Activated T-helper 2 cell treated with anti-CD3 and anti-CD28 coated beads, Interferon-gamma antibody, Interleukin-2, Interleukin-4, amounts not matched to agents 10 μg/mL and 5 μg/mL and 100 μg/mL, durations not matched to agents 14 hours and 24 hours and 36 hours (primary cell): ENCODE results near the gene KIAA0753. TPM values are rescaled to one million over a fixed set of nuclear protein-coding genes. Genes with fewer than 3 reads are reported as not detected.
A peak's percentile ranks its signal among the peaks of the same experiment; 100 is the strongest.

Source experiments
- DNase-seq: peaks from one replicate; pipeline ENCODE4 v3.0.0; 2021; ENCODE audit warnings: low spot score
- H3K27ac Mint-ChIP-seq: one replicate; pipeline ENCODE4 v1.8.0; 2021; ENCODE audit warnings: mixed read lengths
- H3K27me3 Mint-ChIP-seq: one replicate; pipeline ENCODE4 v1.8.0; 2021; ENCODE audit warnings: low read depth, mixed read lengths
- H3K36me3 Mint-ChIP-seq: one replicate; pipeline ENCODE4 v1.8.0; 2021; ENCODE audit warnings: low read depth, mixed read lengths
- H3K4me1 Mint-ChIP-seq: one replicate; pipeline ENCODE4 v1.8.0; 2021; ENCODE audit warnings: low read depth, mixed read lengths
- H3K4me3 Mint-ChIP-seq: one replicate; pipeline ENCODE4 v1.8.0; 2021; ENCODE audit warnings: low read depth, mild to moderate bottlenecking, moderate library complexity, mixed read lengths
- H3K9me3 Mint-ChIP-seq: one replicate; pipeline ENCODE4 v1.8.0; 2021; ENCODE audit warnings: mixed read lengths
- intact Hi-C: fragments of 100-400 bp; cut with micrococcal nuclease; formaldehyde crosslinking; loops from one replicate; pipeline ENCODE4 v1.15.1; 2023
- total RNA-seq: library from RNA; stranded (reverse); gene quantifications from 2 replicates; pipeline ENCODE4 v1.2.3, GENCODE V29; 2022

Gene KIAA0753
- total RNA-seq, 1 donor from 2014 or later, result 24.7 TPM

DNA sequence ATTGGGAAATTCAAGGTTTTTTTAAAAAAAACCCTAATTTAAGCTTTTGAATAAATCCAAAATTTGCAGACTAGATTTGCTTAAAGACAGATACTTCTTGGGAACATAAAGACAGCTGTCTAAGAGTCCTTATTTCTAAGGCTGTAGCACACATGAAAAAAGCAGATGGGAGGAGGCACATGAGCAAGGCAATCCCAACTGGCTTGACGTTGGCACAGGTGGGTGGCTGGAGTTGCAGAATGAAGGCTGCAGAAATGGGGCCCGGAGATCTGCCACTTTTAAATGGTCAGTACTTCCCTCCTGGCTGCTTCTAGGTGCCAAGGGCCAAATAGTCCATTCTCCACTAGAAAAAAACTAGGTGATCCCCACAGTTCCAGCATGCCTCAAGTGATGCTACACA is 4.4 kb downstream of the KIAA0753 start:
- no peak for DNase-seq
- peaks cover 32% of the 10 kb centered on the region for H3K36me3 Mint-ChIP-seq
- H3K27ac Mint-ChIP-seq, result no peak overlapping the region
- no peaks in the 10 kb centered on the region for H3K9me3 Mint-ChIP-seq
- H3K27me3 Mint-ChIP-seq, result no peaks in the 10 kb centered on the region
- H3K4me1 Mint-ChIP-seq, result peaks cover 17% of the 10 kb centered on the region
- intact Hi-C loops, result no loop called here
- no peak overlapping the region for H3K4me3 Mint-ChIP-seq

GRCh38 chr17:6633263-6633662 is 7.2 kb downstream of the KIAA0753 start:
- Mint-ChIP-seq H3K27ac (no peak overlapping the region), H3K4me1 (peaks cover 8% of the 10 kb centered on the region), H3K9me3 (no peaks in the 10 kb centered on the region), H3K27me3 (no peaks in the 10 kb centered on the region), H3K36me3 (peaks cover 38% of the 10 kb centered on the region), H3K4me3 (no peak overlapping the region)
- intact Hi-C loops, result no loop called here
- no peak for DNase-seq

DNA sequence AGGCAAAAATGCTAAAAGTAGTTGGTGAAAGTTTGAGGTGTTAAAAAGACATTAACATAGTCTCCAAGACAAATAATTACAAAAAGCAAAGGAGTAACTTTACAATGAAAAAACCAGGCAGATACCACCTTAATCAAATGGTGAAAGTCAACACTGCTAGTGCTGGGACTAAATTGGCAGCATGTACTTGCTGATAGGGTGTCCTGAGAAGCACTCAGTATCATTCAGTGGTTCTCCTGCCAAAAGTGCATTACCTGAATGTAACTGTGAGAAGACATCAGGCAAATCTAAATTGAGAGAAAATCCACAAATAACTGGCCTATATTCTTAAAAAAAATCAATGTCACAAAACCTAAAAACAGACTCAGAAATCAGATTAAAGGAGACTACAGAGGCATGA is 8.0 kb downstream of the KIAA0753 start:
- no peak for DNase-seq
- no peak overlapping the region for H3K27ac Mint-ChIP-seq
- H3K4me3 Mint-ChIP-seq, result no peak overlapping the region
- no peaks in the 10 kb centered on the region for H3K9me3 Mint-ChIP-seq
- H3K27me3 Mint-ChIP-seq, result no peaks in the 10 kb centered on the region
- intact Hi-C loops, result no loop called here
- H3K4me1 Mint-ChIP-seq, result peaks cover 3% of the 10 kb centered on the region
- H3K36me3 Mint-ChIP-seq, result peaks cover 44% of the 10 kb centered on the region

- no peaks in the 10 kb centered on the region for H3K9me3 Mint-ChIP-seq
- H3K27me3 Mint-ChIP-seq, result no peaks in the 10 kb centered on the region
- no peak for DNase-seq
- intact Hi-C loops, result no loop called here
- peaks cover 3% of the 10 kb centered on the region for H3K4me1 Mint-ChIP-seq
- no peak overlapping the region for H3K4me3 Mint-ChIP-seq
- H3K36me3 Mint-ChIP-seq, result peaks cover 54% of the 10 kb centered on the region
- H3K27ac Mint-ChIP-seq, result no peak overlapping the region
These were observed 10.1 kb downstream of the KIAA0753 start for GRCh38 chr17:6630390-6630789.

GRCh38 chr17:6627019-6627418 is 13.5 kb downstream of the KIAA0753 start:
- Mint-ChIP-seq H3K9me3 (no peaks in the 10 kb centered on the region), H3K27ac (no peak overlapping the region), H3K4me1 (peaks cover 3% of the 10 kb centered on the region), H3K36me3 (peaks cover 42% of the 10 kb centered on the region), H3K4me3 (no peak overlapping the region), H3K27me3 (no peaks in the 10 kb centered on the region)
- intact Hi-C loops, result no loop called here
- no peak for DNase-seq

DNA sequence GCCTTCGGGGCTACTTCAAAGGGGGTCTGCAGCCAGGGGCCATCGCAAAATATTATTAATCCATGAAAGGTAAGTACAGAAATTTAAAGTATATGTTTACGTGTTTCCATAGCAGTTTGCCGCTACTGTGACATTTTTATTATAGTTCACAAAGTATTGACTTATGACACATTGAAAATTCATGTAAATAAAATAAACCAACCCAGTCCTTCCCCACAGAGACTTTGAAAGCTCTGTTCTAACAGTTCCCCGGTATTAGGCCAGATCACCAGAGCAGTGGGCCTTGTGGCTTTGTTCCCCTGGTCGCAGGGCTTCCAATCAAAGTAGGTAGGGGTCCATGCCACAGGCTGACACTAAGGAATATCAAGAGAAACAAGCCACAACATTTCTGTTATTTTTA is 13.9 kb downstream of the KIAA0753 start:
- DNase-seq, result no peak
- Mint-ChIP-seq H3K4me1 (peaks cover 3% of the 10 kb centered on the region), H3K27me3 (no peaks in the 10 kb centered on the region), H3K27ac (no peak overlapping the region), H3K9me3 (no peaks in the 10 kb centered on the region), H3K4me3 (no peak overlapping the region), H3K36me3 (peaks cover 42% of the 10 kb centered on the region)
- intact Hi-C loops, result no loop called here

DNA sequence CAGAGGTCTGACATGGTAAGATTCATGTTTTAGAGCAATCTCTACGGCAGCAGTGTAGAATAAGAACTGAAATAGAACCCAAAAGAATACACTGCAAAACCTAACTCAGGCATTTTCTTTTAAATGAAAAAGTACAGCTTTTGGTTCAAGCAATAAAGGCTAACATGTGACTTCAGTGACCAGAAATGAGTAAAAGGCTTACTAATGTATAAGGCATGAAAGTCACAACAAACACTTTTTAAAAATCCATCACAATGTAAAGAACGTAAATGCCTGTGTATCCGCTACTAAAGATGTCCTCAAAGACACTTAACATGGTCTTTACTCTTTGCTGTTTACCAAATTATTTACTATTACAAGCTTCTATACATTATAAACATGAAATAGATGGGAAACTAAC is 16.6 kb downstream of the KIAA0753 start:
- Mint-ChIP-seq H3K36me3 (peaks cover 41% of the 10 kb centered on the region), H3K4me1 (no peaks in the 10 kb centered on the region), H3K9me3 (no peaks in the 10 kb centered on the region), H3K27me3 (no peaks in the 10 kb centered on the region), H3K27ac (no peak overlapping the region), H3K4me3 (no peak overlapping the region)
- intact Hi-C loops, result no loop called here
- no peak for DNase-seq

GRCh38 chr17:6611231-6611630 is 29.3 kb downstream of the KIAA0753 start:
- Mint-ChIP-seq H3K36me3 (peaks cover 47% of the 10 kb centered on the region), H3K27me3 (no peaks in the 10 kb centered on the region), H3K4me3 (no peak overlapping the region), H3K27ac (no peak overlapping the region), H3K9me3 (no peaks in the 10 kb centered on the region), H3K4me1 (no peaks in the 10 kb centered on the region)
- DNase-seq, result no peak
- intact Hi-C loops, result no loop called here

- no peak for DNase-seq
- Mint-ChIP-seq H3K4me1 (no peaks in the 10 kb centered on the region), H3K9me3 (no peaks in the 10 kb centered on the region), H3K27ac (no peak overlapping the region), H3K36me3 (peaks cover 50% of the 10 kb centered on the region), H3K4me3 (no peak overlapping the region), H3K27me3 (no peaks in the 10 kb centered on the region)
- intact Hi-C loops, result no loop called here
These were observed 30.5 kb downstream of the KIAA0753 start for GRCh38 chr17:6610011-6610410.

DNA sequence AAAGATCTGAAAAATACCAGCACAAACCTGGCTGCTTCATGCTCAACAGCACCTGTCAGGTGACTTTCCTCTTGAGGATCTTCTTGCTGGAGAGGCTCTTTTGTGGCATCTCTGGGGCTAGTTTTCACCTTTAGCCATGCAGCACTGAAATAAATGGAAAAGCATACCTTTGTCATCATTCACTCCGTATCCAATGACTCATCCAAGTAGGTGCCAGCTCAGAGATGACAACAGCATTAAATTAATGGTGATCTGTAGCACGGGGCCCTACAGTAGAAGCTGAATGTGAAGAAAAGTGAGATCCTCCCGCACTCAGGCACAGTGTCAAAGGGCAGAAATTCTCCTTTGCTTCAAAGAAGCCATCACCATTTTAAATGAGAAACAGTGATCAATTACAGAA is 32.2 kb downstream of the KIAA0753 start:
- peaks cover 43% of the 10 kb centered on the region for H3K36me3 Mint-ChIP-seq
- no peak overlapping the region for H3K27ac Mint-ChIP-seq
- peaks cover under 1% of the 10 kb centered on the region for H3K4me1 Mint-ChIP-seq
- no peaks in the 10 kb centered on the region for H3K9me3 Mint-ChIP-seq
- H3K4me3 Mint-ChIP-seq, result no peak overlapping the region
- no peak for DNase-seq
- intact Hi-C loops, result no loop called here
- H3K27me3 Mint-ChIP-seq, result no peaks in the 10 kb centered on the region

GRCh38 chr17:6605142-6605541 is 35.4 kb downstream of the KIAA0753 start:
- H3K9me3 Mint-ChIP-seq, result no peaks in the 10 kb centered on the region
- H3K4me1 Mint-ChIP-seq, result peaks cover 8% of the 10 kb centered on the region
- intact Hi-C loops, result no loop called here
- H3K36me3 Mint-ChIP-seq, result peaks cover 57% of the 10 kb centered on the region
- H3K4me3 Mint-ChIP-seq, result no peak overlapping the region
- H3K27ac Mint-ChIP-seq, result no peak overlapping the region
- no peaks in the 10 kb centered on the region for H3K27me3 Mint-ChIP-seq
- DNase-seq, result no peak

DNA sequence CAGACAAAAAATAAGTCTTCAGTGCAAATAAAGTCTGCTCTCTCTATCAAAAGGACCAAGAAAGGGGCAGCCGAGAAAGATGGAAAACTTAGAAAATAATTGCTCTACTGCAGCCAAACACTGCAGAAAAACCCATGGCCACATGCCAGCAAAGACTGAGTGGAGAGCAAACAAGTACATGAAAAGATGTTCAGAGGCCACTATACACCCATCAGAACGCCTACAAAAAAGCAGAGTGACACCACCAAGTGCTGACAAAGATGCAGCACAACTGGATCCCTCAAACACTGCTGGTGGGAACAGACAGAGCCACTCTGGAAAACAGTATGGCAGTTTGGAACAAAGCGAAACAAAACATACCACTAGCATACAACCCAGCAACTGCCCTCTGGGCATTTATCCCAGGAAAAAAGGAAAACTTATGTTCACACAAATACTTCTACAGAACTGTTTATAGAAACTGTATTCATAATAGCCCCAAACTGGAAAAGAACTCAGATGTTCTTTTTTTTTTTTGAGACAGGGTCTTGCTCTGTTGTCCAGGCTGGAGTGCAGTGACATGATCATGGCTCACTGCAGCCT is 36.7 kb downstream of the KIAA0753 start:
- H3K27me3 Mint-ChIP-seq, result no peaks in the 10 kb centered on the region
- H3K4me3 Mint-ChIP-seq, result no peak overlapping the region
- H3K36me3 Mint-ChIP-seq, result peaks cover 56% of the 10 kb centered on the region
- peaks cover 8% of the 10 kb centered on the region for H3K4me1 Mint-ChIP-seq
- no peak for DNase-seq
- no peaks in the 10 kb centered on the region for H3K9me3 Mint-ChIP-seq
- peak overlapping the region; percentile 36 for H3K27ac Mint-ChIP-seq
- intact Hi-C loops, result no loop called here

DNA sequence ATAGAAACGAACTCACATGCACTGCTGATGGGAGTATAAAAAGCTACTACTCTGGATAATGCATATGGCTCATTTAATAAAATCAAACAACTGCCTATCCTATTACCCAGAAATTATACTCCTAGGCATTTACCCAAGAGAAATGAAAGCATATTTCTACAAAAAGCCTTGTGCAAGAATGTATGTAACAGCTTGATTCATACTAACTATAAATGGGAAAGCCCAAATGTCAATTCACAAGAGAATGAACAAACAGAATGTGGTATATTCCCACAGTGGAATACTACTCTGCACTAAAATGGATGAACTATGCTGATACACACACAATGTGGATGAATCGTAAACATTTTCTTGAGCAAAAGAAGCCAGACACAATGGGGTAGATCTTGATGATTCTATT is 38.4 kb downstream of the KIAA0753 start:
- intact Hi-C loops, result no loop called here
- H3K4me1 Mint-ChIP-seq, result peaks cover 8% of the 10 kb centered on the region
- H3K4me3 Mint-ChIP-seq, result no peak overlapping the region
- no peaks in the 10 kb centered on the region for H3K27me3 Mint-ChIP-seq
- H3K27ac Mint-ChIP-seq, result no peak overlapping the region
- DNase-seq, result no peak
- no peaks in the 10 kb centered on the region for H3K9me3 Mint-ChIP-seq
- H3K36me3 Mint-ChIP-seq, result peaks cover 47% of the 10 kb centered on the region

GRCh38 chr17:6599364-6599763 is 41.1 kb downstream of the KIAA0753 start:
- Mint-ChIP-seq H3K27me3 (no peaks in the 10 kb centered on the region), H3K4me1 (peaks cover 8% of the 10 kb centered on the region), H3K9me3 (no peaks in the 10 kb centered on the region), H3K4me3 (no peak overlapping the region), H3K27ac (no peak overlapping the region), H3K36me3 (peaks cover 46% of the 10 kb centered on the region)
- intact Hi-C loops, result no loop called here
- DNase-seq, result no peak
